ENCODE results near the gene BRD8.

GRCh38 chr5:138140268-138140667 lies 38.2 kb downstream of the BRD8 start:
- TF ChIP-seq CTCF (IDR thresholded peaks at IDR 0.05): no peak
- TF ChIP-seq POLR2A (IDR thresholded peaks at IDR 0.05): no peak

All from testis (tissue), 2 donors.